ENCODE measurements around the gene RIPOR3. TPM values are rescaled to one million over a fixed set of nuclear protein-coding genes. Genes with fewer than 3 reads are reported as not detected.
"Not testable (repeated sequence)": the region's sequence is repeated elsewhere in the genome, so short reads cannot be mapped to it uniquely, and the experiment has no call there.

The RIPOR3 gene
- total RNA-seq, 1 donor from 2014 or later, result 0.53 TPM

- DNase-seq (ENCODE audit: low read depth) (no peak), FAIRE-seq (no peak)
- Histone ChIP-seq H3K36me3 (ENCODE audit: control insufficient read depth, insufficient read depth, low read length) (no peaks in the 10 kb centered on the region), H3K27me3 (ENCODE audit: control insufficient read depth, insufficient read depth, low read length) (no peaks in the 10 kb centered on the region), H3K4me3 (ENCODE audit: low read depth, low read length) (no peak overlapping the region)
- TF ChIP-seq CTCF (IDR thresholded peaks at IDR 0.05; ENCODE audit: insufficient read depth, low read length, severe bottlenecking), result no peak
These were observed 28.7 kb upstream of the RIPOR3 start for GRCh38 chr20:50720026-50720425.

- Histone ChIP-seq H3K27me3 (ENCODE audit: control insufficient read depth, insufficient read depth, low read length) (no peaks in the 10 kb centered on the region), H3K4me3 (ENCODE audit: low read depth, low read length) (no peak overlapping the region), H3K36me3 (ENCODE audit: control insufficient read depth, insufficient read depth, low read length) (no peaks in the 10 kb centered on the region)
- TF ChIP-seq CTCF (IDR thresholded peaks at IDR 0.05; ENCODE audit: insufficient read depth, low read length, severe bottlenecking), result no peak
- FAIRE-seq (no peak), DNase-seq (ENCODE audit: low read depth) (no peak)
These were observed 28.0 kb upstream of the RIPOR3 start for GRCh38 chr20:50719328-50719727.

GRCh38 chr20:50717974-50718761 lies 26.8 kb upstream of the RIPOR3 start:
- Histone ChIP-seq H3K4me3 (ENCODE audit: low read depth, low read length) (no peak overlapping the region), H3K36me3 (ENCODE audit: control insufficient read depth, insufficient read depth, low read length) (no peaks in the 10 kb centered on the region), H3K27me3 (ENCODE audit: control insufficient read depth, insufficient read depth, low read length) (no peaks in the 10 kb centered on the region)
- peak; percentile 14 for TF ChIP-seq CTCF (IDR thresholded peaks at IDR 0.05; ENCODE audit: insufficient read depth, low read length, severe bottlenecking)
- no peak for FAIRE-seq
- peak; percentile 33 for DNase-seq (ENCODE audit: low read depth)

GRCh38 chr20:50717312-50717711 lies 26.0 kb upstream of the RIPOR3 start:
- Histone ChIP-seq H3K27me3 (ENCODE audit: control insufficient read depth, insufficient read depth, low read length) (no peaks in the 10 kb centered on the region), H3K36me3 (ENCODE audit: control insufficient read depth, insufficient read depth, low read length) (no peaks in the 10 kb centered on the region), H3K4me3 (ENCODE audit: low read depth, low read length) (no peak overlapping the region)
- DNase-seq (ENCODE audit: low read depth) (no peak), FAIRE-seq (no peak)
- no peak for TF ChIP-seq CTCF (IDR thresholded peaks at IDR 0.05; ENCODE audit: insufficient read depth, low read length, severe bottlenecking)

GRCh38 chr20:50716518-50716917 lies 25.2 kb upstream of the RIPOR3 start:
- no peak for TF ChIP-seq CTCF (IDR thresholded peaks at IDR 0.05; ENCODE audit: insufficient read depth, low read length, severe bottlenecking)
- Histone ChIP-seq H3K4me3 (ENCODE audit: low read depth, low read length) (no peak overlapping the region), H3K36me3 (ENCODE audit: control insufficient read depth, insufficient read depth, low read length) (no peaks in the 10 kb centered on the region), H3K27me3 (ENCODE audit: control insufficient read depth, insufficient read depth, low read length) (no peaks in the 10 kb centered on the region)
- FAIRE-seq (no peak), DNase-seq (ENCODE audit: low read depth) (no peak)

- Histone ChIP-seq H3K27me3 (ENCODE audit: control insufficient read depth, insufficient read depth, low read length) (no peaks in the 10 kb centered on the region), H3K36me3 (ENCODE audit: control insufficient read depth, insufficient read depth, low read length) (no peaks in the 10 kb centered on the region), H3K4me3 (ENCODE audit: low read depth, low read length) (no peak overlapping the region)
- DNase-seq (ENCODE audit: low read depth) (peak; percentile 88), FAIRE-seq (no peak)
- no peak for TF ChIP-seq CTCF (IDR thresholded peaks at IDR 0.05; ENCODE audit: insufficient read depth, low read length, severe bottlenecking)
These were observed 24.4 kb upstream of the RIPOR3 start for GRCh38 chr20:50715694-50716093.

- not testable (repeated sequence) for DNase-seq (ENCODE audit: low read depth); H3K4me3 ChIP-seq (ENCODE audit: low read depth, low read length); FAIRE-seq; H3K27me3 ChIP-seq (ENCODE audit: control insufficient read depth, insufficient read depth, low read length); H3K36me3 ChIP-seq (ENCODE audit: control insufficient read depth, insufficient read depth, low read length)
These were observed 23.1 kb upstream of the RIPOR3 start for GRCh38 chr20:50714426-50714825.
